GM12865 (cell line): ENCODE results near the gene HERPUD1.

Experiments used
- DNase-seq: peaks from one replicate; pipeline ENCODE4 v3.0.0; 2010; ENCODE audit warnings: low read depth
- H3K4me3 ChIP-seq: 2 replicates; pipeline ENCODE4 v1.5.1; 2011; ENCODE audit warnings: mild to moderate bottlenecking, low read depth, low read length, control low read depth
- TF ChIP-seq, protein P1 (sequence below): IDR thresholded peaks from 2 replicates; pipeline ENCODE4 v1.5.1; 2011; ENCODE audit warnings: low read length, control low read depth, low read depth, inconsistent platforms; ENCODE audit not compliant: insufficient read depth; ENCODE audit errors: missing control alignments

HERPUD1 gene

DNA sequence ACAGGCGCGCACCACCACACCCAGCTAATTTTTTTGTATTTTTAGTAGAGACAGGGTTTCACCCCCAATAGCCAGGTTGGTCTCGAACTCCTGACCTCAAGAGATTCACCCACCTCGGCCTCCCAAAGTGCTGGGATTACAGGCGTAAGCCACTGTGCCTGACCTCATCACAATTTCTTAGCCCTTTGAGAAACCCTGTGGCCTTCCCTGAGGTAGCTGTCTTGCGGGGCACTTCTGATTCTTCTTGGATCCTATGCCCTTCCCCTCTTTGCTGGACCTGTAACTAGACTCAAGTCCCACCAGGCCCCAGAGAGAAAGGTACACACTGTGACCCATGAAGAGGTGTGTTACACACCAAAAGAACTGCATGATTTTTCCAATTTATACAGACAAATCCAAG lies 16.3 kb downstream of the HERPUD1 start:
- TF ChIP-seq, protein P1, sequence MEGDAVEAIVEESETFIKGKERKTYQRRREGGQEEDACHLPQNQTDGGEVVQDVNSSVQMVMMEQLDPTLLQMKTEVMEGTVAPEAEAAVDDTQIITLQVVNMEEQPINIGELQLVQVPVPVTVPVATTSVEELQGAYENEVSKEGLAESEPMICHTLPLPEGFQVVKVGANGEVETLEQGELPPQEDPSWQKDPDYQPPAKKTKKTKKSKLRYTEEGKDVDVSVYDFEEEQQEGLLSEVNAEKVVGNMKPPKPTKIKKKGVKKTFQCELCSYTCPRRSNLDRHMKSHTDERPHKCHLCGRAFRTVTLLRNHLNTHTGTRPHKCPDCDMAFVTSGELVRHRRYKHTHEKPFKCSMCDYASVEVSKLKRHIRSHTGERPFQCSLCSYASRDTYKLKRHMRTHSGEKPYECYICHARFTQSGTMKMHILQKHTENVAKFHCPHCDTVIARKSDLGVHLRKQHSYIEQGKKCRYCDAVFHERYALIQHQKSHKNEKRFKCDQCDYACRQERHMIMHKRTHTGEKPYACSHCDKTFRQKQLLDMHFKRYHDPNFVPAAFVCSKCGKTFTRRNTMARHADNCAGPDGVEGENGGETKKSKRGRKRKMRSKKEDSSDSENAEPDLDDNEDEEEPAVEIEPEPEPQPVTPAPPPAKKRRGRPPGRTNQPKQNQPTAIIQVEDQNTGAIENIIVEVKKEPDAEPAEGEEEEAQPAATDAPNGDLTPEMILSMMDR: no peak
- no peak for DNase-seq
- H3K4me3 ChIP-seq: no peak overlapping the region

DNA sequence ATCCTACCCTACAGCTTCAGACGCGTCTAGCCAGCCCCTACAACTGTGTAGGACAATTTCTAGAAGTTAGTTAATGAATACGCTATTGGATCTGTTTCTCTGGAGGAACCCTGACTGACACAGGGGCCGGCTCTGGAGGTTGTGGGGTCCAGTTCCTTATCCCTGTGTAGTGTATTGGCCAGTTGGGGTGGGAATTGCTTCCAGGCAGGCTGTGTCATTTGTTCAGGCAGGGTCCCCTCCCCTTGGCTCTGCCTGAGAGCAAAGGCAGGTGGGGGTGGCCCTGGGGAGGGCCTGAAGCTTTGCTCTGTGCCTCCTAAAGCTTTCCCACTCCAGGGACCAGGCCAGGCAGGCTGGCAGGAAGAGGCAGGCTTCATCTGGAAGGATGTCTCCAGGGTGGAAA lies 18.1 kb downstream of the HERPUD1 start:
- TF ChIP-seq, protein P1: no peak
- no peak for DNase-seq
- H3K4me3 ChIP-seq: no peak overlapping the region

DNA sequence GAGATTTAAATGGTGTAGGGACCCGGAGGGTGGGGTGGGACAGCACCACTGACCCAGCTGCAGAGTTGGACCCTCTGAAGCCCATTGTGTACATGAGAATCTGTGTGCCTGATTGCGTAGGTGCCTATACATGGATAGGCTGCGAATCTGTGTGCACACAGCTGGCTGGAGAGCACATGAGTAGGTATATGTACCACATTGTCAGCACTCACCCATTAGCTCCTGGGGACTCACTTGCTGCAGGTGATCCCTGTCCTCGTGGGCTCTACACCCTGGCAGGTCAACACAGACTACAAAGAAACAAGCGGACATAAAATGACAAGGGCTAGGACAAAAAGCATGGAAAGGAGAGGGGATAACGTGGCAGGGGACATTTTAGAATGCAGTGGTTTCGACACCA lies 18.5 kb downstream of the HERPUD1 start:
- DNase-seq: no peak
- TF ChIP-seq, protein P1: no peak
- no peak overlapping the region for H3K4me3 ChIP-seq

DNA sequence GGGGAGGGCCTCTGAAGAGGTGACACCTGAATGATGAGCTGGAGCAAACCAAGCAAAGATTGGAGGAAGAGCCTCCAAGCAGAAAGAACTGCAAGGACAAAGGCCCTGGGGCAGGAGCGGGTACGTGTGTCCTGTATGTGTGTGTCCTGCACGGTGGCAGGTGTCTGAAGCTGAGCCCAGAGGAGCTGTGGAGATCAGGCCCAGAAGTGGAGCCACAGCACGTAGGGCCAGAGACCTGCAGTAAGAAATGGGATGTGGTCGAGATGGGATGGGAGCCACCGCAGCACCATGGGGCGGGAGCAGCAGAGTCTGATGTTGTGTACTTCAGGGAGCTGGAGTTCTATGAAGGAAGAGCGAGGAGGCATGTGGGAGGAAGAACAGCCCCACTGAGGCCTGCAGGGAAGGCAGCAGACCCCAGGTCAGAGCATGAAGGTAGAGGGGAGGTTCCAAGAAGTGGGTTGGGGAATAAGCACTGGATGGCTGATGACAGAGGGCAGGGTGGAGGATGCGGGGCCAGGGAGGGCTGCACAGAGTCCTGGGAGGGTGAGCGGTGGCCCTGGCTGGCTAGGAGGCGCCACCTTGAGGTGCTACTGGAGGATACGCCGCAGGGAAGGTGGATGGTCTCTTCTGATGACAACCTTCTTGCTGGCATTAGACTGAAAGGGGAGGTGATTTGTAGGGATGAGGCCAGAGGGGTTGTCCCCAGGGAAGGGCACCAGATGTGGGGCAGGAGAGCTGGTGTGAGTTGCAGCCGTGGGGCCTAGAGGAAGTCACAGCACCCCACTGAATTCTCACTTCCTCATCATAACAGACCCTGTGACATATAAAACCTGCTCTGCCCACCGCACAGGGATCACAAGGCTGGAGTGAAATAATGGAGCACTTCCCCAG lies 19.2 kb downstream of the HERPUD1 start:
- H3K4me3 ChIP-seq: no peak overlapping the region
- TF ChIP-seq, protein P1: peak; percentile 73
- peak; percentile 74 for DNase-seq

DNA sequence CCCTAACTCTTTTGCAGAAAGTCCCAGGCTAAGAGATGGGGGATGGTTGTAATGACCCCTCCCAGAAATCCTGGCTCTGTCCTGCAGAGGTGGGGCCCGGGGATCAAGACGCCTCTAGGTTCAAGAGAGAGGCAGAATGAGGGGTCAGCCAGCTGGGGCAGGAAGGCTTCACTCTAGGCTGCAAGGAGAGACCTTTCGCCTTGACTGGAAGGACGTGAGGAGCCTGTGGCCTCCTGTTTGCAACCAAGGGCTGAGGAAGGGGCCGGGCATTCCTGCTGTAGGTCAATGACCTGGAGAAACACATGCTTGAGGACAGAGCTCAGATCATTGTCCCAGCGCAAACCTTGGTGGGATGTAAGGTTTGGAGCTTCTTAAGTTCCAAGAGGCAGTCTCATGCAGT lies 21.1 kb downstream of the HERPUD1 start:
- no peak overlapping the region for H3K4me3 ChIP-seq
- no peak for DNase-seq
- TF ChIP-seq, protein P1: no peak

DNA sequence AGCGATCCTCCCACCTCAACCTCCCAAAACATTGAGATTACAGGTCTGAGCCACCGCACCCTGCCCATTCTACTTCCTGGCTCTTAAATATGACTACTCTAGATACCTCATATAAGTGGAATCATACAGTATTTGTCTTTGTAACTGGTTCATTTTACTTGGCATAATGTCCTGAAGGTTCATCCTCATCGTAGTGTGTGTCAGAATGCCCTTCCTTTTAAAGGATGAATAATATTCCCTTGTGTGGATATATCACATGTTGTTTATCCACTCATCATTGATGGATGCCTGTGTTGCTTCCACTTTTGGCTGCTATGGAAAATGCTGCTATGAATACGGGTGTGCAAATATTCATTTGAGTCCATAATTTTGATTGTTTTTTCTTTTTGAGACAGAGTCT lies 24.1 kb downstream of the HERPUD1 start:
- no peak for DNase-seq
- H3K4me3 ChIP-seq: no peak overlapping the region
- TF ChIP-seq, protein P1: no peak

DNA sequence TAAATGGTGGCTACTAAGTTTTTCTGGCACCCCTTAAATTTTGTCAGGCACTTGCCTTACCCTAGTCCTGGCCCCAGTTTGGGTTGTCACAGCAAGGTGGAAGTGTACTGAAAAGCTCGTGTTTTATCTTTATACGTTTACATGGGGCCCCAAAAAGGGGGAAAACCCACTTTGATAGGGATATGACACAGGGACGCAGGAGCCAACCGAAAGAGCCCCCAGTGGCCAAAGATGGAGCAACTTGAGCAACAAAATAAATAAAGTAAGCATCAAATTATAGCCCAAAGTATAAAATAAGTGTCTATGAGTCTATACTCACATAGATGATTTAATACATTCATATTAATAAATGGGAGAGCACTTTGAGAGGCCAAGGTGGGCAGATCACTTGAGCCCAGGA lies 24.8 kb downstream of the HERPUD1 start:
- TF ChIP-seq, protein P1: peak; percentile 19

More for the DNA sequence above, 24.8 kb downstream of the HERPUD1 start:
- H3K4me3 ChIP-seq: no peak overlapping the region
- DNase-seq: no peak
